GM23248 (cell line): ENCODE results near the gene CMYA5. TPM values are rescaled to one million over a fixed set of nuclear protein-coding genes. Genes with fewer than 3 reads are reported as not detected.

Source experiments
- DNase-seq: peaks from one replicate; pipeline ENCODE4 v3.0.0-alpha.2; 2015
- H2AFZ ChIP-seq: fragments of 200-600 bp; sonication (generic); 2 replicates; pipeline ENCODE4 v1.6.1; 2016; ENCODE audit warnings: antibody characterized with exemption
- H3F3A ChIP-seq: fragments of 200-600 bp; sonication (generic); 2 replicates; pipeline ENCODE4 v1.6.1; 2016; ENCODE audit warnings: mild to moderate bottlenecking, antibody characterized with exemption, mixed run types; ENCODE audit not compliant: insufficient read depth
- H3K27ac ChIP-seq: fragments of 200-600 bp; sonication (generic); 2 replicates; pipeline ENCODE4 v1.5.1; 2016; ENCODE audit warnings: mild to moderate bottlenecking
- H3K27me3 ChIP-seq: fragments of 200-600 bp; sonication (generic); replicated peaks from 2 replicates; pipeline ENCODE4 v1.6.1; 2016; ENCODE audit warnings: mild to moderate bottlenecking; ENCODE audit not compliant: insufficient read depth
- H3K36me3 ChIP-seq: fragments of 200-600 bp; sonication (generic); 2 replicates; pipeline ENCODE4 v1.6.1; 2016; ENCODE audit warnings: low read depth, mild to moderate bottlenecking
- H3K4me1 ChIP-seq: fragments of 200-600 bp; sonication (generic); 2 replicates; pipeline ENCODE4 v1.6.1; 2016; ENCODE audit warnings: mild to moderate bottlenecking; ENCODE audit not compliant: insufficient read depth
- H3K4me2 ChIP-seq: fragments of 200-600 bp; sonication (generic); one replicate; pipeline ENCODE4 v1.6.1; 2016; ENCODE audit warnings: mild to moderate bottlenecking; ENCODE audit not compliant: unreplicated experiment
- H3K4me3 ChIP-seq: fragments of 200-600 bp; sonication (generic); 2 replicates; pipeline ENCODE4 v1.5.1; 2016; ENCODE audit warnings: mild to moderate bottlenecking
- H3K79me2 ChIP-seq: fragments of 200-600 bp; sonication (generic); 2 replicates; pipeline ENCODE4 v1.6.1; 2016; ENCODE audit warnings: mild to moderate bottlenecking; ENCODE audit not compliant: insufficient read depth
- H3K9ac ChIP-seq: fragments of 200-600 bp; sonication (generic); 2 replicates; pipeline ENCODE4 v1.6.1; 2016; ENCODE audit warnings: mild to moderate bottlenecking
- H3K9me2 ChIP-seq: fragments of 200-600 bp; sonication (generic); 2 replicates; pipeline ENCODE4 v1.6.1; 2016; ENCODE audit warnings: mixed run types, mild to moderate bottlenecking, moderate library complexity; ENCODE audit not compliant: insufficient read depth
- H3K9me3 ChIP-seq: fragments of 200-600 bp; sonication (generic); one replicate; pipeline ENCODE4 v1.6.1; 2017; ENCODE audit warnings: low read depth
- H4K20me1 ChIP-seq: fragments of 200-600 bp; sonication (generic); 2 replicates; pipeline ENCODE4 v1.6.0; 2016; ENCODE audit not compliant: insufficient read depth
- EZH2 ChIP-seq: fragments of 200-600 bp; sonication (generic); IDR thresholded peaks from 2 replicates; pipeline ENCODE4 v1.6.1; 2018; ENCODE audit warnings: antibody characterized with exemption, mild to moderate bottlenecking; ENCODE audit not compliant: insufficient read depth, poor library complexity, severe bottlenecking
- EZH2phosphoT487 ChIP-seq: fragments of 200-600 bp; sonication (generic); IDR thresholded peaks from 2 replicates; pipeline ENCODE4 v1.6.1; 2018; ENCODE audit warnings: antibody characterized with exemption, moderate library complexity, mild to moderate bottlenecking, low read depth; ENCODE audit not compliant: insufficient read depth
- WGBS, 2 experiments: methylation state at CpG; one replicate each; pipeline ENCODE4 v1.1.6; 2015 to 2017; ENCODE audit warnings: low lambda C conversion rate in 2 of 2, low coverage in 1 of 2; ENCODE audit errors: missing lambda C conversion rate in 2 of 2; 5-methylcytosine and 5-hydroxymethylcytosine counted together
- in situ Hi-C: fragments of 300-500 bp; cut with MboI; formaldehyde crosslinking; loops from 2 replicates; pipeline ENCODE4 v1.15.0; 2020
- polyA plus RNA-seq: library from polyadenylated mRNA; unstranded; fragments of >200 nt; fragmentation: Nextera tagmentation; extraction: Ambion mirVana; gene quantifications from 2 replicates; pipeline ENCODE4 v1.2.1, GENCODE V29; 2016
- total RNA-seq: library from RNA; depleted of rRNA; stranded (reverse); fragments of >200 nt; shearing (Covaris generic); gene quantifications from 2 replicates; pipeline ENCODE4 v1.2.3, GENCODE V29; 2014

The CMYA5 gene
- total and polyA plus RNA-seq, 2 experiments from 2014 or later, result 0.36 to 0.97 TPM

- no peak overlapping the region for H3K27ac ChIP-seq
- H3K4me1 ChIP-seq, result no peaks in the 10 kb centered on the region
- no peak overlapping the region for H3K4me2 ChIP-seq
- no peaks in the 10 kb centered on the region for H3K79me2 ChIP-seq
- no peaks in the 10 kb centered on the region for H3F3A ChIP-seq
- no peaks in the 10 kb centered on the region for H4K20me1 ChIP-seq
- 74 to 77% methylated on average over 4 of the region's 4 CpGs for WGBS, 2 experiments
- H3K27me3 ChIP-seq, result no peaks in the 10 kb centered on the region
- in situ Hi-C loops, result no loop called here
- H2AFZ ChIP-seq, result no peak overlapping the region
- no peaks in the 10 kb centered on the region for H3K9me2 ChIP-seq
- H3K9ac ChIP-seq, result no peak overlapping the region
- H3K9me3 ChIP-seq, result no peaks in the 10 kb centered on the region
- H3K4me3 ChIP-seq, result no peak overlapping the region
- H3K36me3 ChIP-seq, result no peaks in the 10 kb centered on the region
- TF ChIP-seq EZH2phosphoT487, result no peak
- no peak for TF ChIP-seq EZH2
- no peak for DNase-seq
Observed at GRCh38 chr5:79785983-79786382, 96.3 kb downstream of the CMYA5 start.

DNA sequence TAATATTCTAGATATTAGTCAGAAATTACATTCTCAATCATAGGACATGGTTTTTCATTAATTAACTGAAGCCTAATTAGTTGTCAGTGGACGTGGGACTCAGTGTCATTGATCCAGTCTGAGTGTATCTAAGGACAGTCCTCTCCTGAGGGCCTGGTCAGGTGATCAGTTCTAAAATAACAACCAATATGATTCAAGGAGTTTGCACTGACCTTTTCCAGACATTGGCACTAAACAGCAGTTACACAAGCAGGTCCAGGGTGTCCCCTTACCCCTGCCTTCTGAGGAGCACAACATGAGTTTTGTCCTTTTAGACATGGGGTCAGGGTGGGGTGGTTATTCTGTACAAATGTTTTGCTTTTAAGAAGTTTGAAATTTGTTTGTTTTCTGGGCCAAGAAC is 97.8 kb downstream of the CMYA5 start:
- Histone ChIP-seq H3K9ac (no peak overlapping the region), H3K79me2 (no peaks in the 10 kb centered on the region), H3K4me1 (no peaks in the 10 kb centered on the region), H2AFZ (no peak overlapping the region), H4K20me1 (no peaks in the 10 kb centered on the region), H3K27ac (no peak overlapping the region), H3K9me2 (no peaks in the 10 kb centered on the region), H3K4me2 (no peak overlapping the region), H3K36me3 (no peaks in the 10 kb centered on the region), H3K9me3 (no peaks in the 10 kb centered on the region), H3F3A (no peaks in the 10 kb centered on the region), H3K4me3 (no peak overlapping the region), H3K27me3 (no peaks in the 10 kb centered on the region)
- TF ChIP-seq EZH2, result no peak
- in situ Hi-C loops, result no loop called here
- 77 to 83% methylated on average over 1 of the region's 1 CpG for WGBS, 2 experiments
- DNase-seq, result no peak

GRCh38 chr5:79791843-79792242 is 102.2 kb downstream of the CMYA5 start:
- in situ Hi-C loops, result no loop called here
- no peaks in the 10 kb centered on the region for H4K20me1 ChIP-seq
- DNase-seq, result no peak
- WGBS, 2 experiments, result 87 to 96% methylated on average over 3 of the region's 3 CpGs
- H3K9me2 ChIP-seq, result no peaks in the 10 kb centered on the region
- H3K4me2 ChIP-seq, result no peak overlapping the region
- H3K9me3 ChIP-seq, result no peaks in the 10 kb centered on the region
- no peak overlapping the region for H3K4me3 ChIP-seq
- TF ChIP-seq EZH2phosphoT487, result no peak
- H3K36me3 ChIP-seq, result no peaks in the 10 kb centered on the region
- H3K9ac ChIP-seq, result no peak overlapping the region
- no peak overlapping the region for H3K27ac ChIP-seq
- no peak overlapping the region for H2AFZ ChIP-seq
- H3F3A ChIP-seq, result no peaks in the 10 kb centered on the region
- H3K79me2 ChIP-seq, result no peaks in the 10 kb centered on the region
- no peaks in the 10 kb centered on the region for H3K27me3 ChIP-seq
- no peaks in the 10 kb centered on the region for H3K4me1 ChIP-seq

DNA sequence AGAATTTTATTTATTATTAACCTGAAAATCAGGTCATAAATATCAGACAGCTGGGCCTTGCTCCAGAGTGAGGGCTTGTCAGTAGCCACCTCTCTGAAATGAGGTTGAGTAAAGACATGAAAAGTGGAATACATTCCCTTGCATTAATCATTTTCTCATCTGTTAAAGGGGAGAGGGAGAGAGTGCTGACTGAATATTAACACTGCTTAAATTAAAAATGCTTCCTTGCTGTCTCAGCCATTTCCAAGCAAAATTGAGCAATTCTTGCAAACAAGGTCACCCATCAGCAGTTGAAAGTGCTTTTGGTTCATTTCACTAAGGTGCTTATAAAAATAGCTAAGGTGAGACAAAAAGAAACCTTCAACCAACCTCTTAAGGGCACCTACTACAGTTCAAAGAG is 102.8 kb downstream of the CMYA5 start:
- Histone ChIP-seq H4K20me1 (no peaks in the 10 kb centered on the region), H3K4me3 (no peak overlapping the region), H3K36me3 (no peaks in the 10 kb centered on the region), H3K9ac (no peak overlapping the region), H2AFZ (no peak overlapping the region), H3K79me2 (no peaks in the 10 kb centered on the region), H3F3A (no peaks in the 10 kb centered on the region), H3K4me2 (no peak overlapping the region), H3K27ac (no peak overlapping the region), H3K9me2 (no peaks in the 10 kb centered on the region), H3K27me3 (no peaks in the 10 kb centered on the region), H3K9me3 (no peaks in the 10 kb centered on the region), H3K4me1 (no peaks in the 10 kb centered on the region)
- TF ChIP-seq EZH2phosphoT487 (no peak), EZH2 (no peak)
- in situ Hi-C loops, result no loop called here
- no peak for DNase-seq

DNA sequence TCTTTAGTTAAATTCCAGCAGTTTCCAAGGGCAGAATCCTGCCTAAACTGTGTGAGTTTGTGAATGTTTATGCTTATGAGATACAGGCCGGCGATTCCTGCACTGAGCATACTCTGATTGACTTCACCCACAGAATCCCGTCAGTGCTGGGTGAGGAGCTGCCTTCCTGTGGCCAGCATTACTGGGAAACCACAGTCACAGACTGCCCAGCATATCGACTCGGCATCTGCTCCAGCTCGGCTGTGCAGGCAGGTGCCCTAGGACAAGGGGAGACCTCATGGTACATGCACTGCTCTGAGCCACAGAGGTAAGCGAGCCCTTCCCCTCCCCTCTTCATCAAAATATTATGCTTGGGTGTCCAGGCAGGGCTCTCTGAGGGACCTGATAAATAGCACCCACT is 103.7 kb downstream of the CMYA5 start:
- Histone ChIP-seq H3K4me3 (no peak overlapping the region), H3K9ac (no peak overlapping the region), H3K27me3 (no peaks in the 10 kb centered on the region), H3K9me3 (no peaks in the 10 kb centered on the region), H3F3A (no peaks in the 10 kb centered on the region), H3K9me2 (no peaks in the 10 kb centered on the region), H3K36me3 (no peaks in the 10 kb centered on the region), H3K27ac (no peak overlapping the region), H2AFZ (no peak overlapping the region), H3K79me2 (no peaks in the 10 kb centered on the region), H3K4me1 (no peaks in the 10 kb centered on the region), H4K20me1 (no peaks in the 10 kb centered on the region), H3K4me2 (no peak overlapping the region)
- no peak for TF ChIP-seq EZH2
- no peak for TF ChIP-seq EZH2phosphoT487
- DNase-seq, result no peak
- WGBS, 2 experiments, result 86 to 88% methylated on average over 7 of the region's 7 CpGs
- in situ Hi-C loops, result no loop called here
